ENCODE measurements around the gene TMEM9.

The TMEM9 gene

GRCh38 chr1:201139756-201140155 lies 14.5 kb downstream of the TMEM9 start:
- H3K27me3 Mint-ChIP-seq (ENCODE audit: low read depth, poor library complexity): peaks cover 8% of the 10 kb centered on the region
- DNase-seq: no peak
- no peak overlapping the region for H3K4me3 Mint-ChIP-seq
- H3K36me3 Mint-ChIP-seq (ENCODE audit: low read depth): peaks cover 54% of the 10 kb centered on the region
- H3K4me1 Mint-ChIP-seq: peaks cover 12% of the 10 kb centered on the region
- no peak for TF ChIP-seq CTCF (IDR thresholded peaks at IDR 0.05)
- no peak overlapping the region for H3K27ac Mint-ChIP-seq
- no peaks in the 10 kb centered on the region for H3K9me3 Mint-ChIP-seq

GRCh38 chr1:201139306-201139705 lies 15.0 kb downstream of the TMEM9 start:
- Mint-ChIP-seq H3K4me3 (no peak overlapping the region), H3K27me3 (ENCODE audit: low read depth, poor library complexity) (peaks cover 8% of the 10 kb centered on the region), H3K9me3 (no peaks in the 10 kb centered on the region), H3K27ac (no peak overlapping the region), H3K4me1 (peaks cover 12% of the 10 kb centered on the region), H3K36me3 (ENCODE audit: low read depth) (peaks cover 54% of the 10 kb centered on the region)
- DNase-seq: no peak
- no peak for TF ChIP-seq CTCF (IDR thresholded peaks at IDR 0.05)

GRCh38 chr1:201138311-201138840 lies 15.9 kb downstream of the TMEM9 start:
- DNase-seq: no peak
- Mint-ChIP-seq H3K4me1 (peaks cover 12% of the 10 kb centered on the region), H3K27ac (no peak overlapping the region), H3K27me3 (ENCODE audit: low read depth, poor library complexity) (peaks cover 11% of the 10 kb centered on the region), H3K36me3 (ENCODE audit: low read depth) (peaks cover 56% of the 10 kb centered on the region), H3K9me3 (no peaks in the 10 kb centered on the region), H3K4me3 (no peak overlapping the region)
- no peak for TF ChIP-seq CTCF (IDR thresholded peaks at IDR 0.05)

GRCh38 chr1:201137579-201138310 lies 16.5 kb downstream of the TMEM9 start:
- peaks cover 57% of the 10 kb centered on the region for H3K36me3 Mint-ChIP-seq (ENCODE audit: low read depth)
- DNase-seq: no peak

GRCh38 chr1:201137024-201137392 lies 17.3 kb downstream of the TMEM9 start:
- TF ChIP-seq CTCF (IDR thresholded peaks at IDR 0.05): no peak
- Mint-ChIP-seq H3K4me3 (no peak overlapping the region), H3K4me1 (peaks cover 7% of the 10 kb centered on the region), H3K27me3 (ENCODE audit: low read depth, poor library complexity) (peaks cover 5% of the 10 kb centered on the region), H3K27ac (no peak overlapping the region), H3K36me3 (ENCODE audit: low read depth) (peaks cover 55% of the 10 kb centered on the region), H3K9me3 (no peaks in the 10 kb centered on the region)
- no peak for DNase-seq

More at GRCh38 chr1:201137579-201138310, 16.5 kb downstream of the TMEM9 start:
- H3K27ac Mint-ChIP-seq: peak overlapping the region; percentile 66
- H3K27me3 Mint-ChIP-seq (ENCODE audit: low read depth, poor library complexity): peaks cover 9% of the 10 kb centered on the region
- H3K4me3 Mint-ChIP-seq: no peak overlapping the region
- no peaks in the 10 kb centered on the region for H3K9me3 Mint-ChIP-seq
- H3K4me1 Mint-ChIP-seq: peaks cover 12% of the 10 kb centered on the region
- TF ChIP-seq CTCF (IDR thresholded peaks at IDR 0.05): no peak
